GM12875 (cell line): ENCODE data around the gene TBCD.

ENCODE experiments used
- H3K4me3 ChIP-seq: one replicate; pipeline ENCODE4 v1.5.1; 2011; ENCODE audit warnings: low read depth, low read length, control low read depth
- CTCF ChIP-seq: IDR thresholded peaks from 2 replicates; pipeline ENCODE4 v1.5.1; 2011; ENCODE audit warnings: low read depth, mild to moderate bottlenecking, control low read depth, inconsistent platforms, low read length, moderate library complexity, borderline replicate concordance; ENCODE audit not compliant: insufficient read depth

The TBCD gene

GRCh38 chr17:82815354-82815753 is 63.5 kb downstream of the TBCD start:
- H3K4me3 ChIP-seq, result no peak overlapping the region
- no peak for TF ChIP-seq CTCF

DNA sequence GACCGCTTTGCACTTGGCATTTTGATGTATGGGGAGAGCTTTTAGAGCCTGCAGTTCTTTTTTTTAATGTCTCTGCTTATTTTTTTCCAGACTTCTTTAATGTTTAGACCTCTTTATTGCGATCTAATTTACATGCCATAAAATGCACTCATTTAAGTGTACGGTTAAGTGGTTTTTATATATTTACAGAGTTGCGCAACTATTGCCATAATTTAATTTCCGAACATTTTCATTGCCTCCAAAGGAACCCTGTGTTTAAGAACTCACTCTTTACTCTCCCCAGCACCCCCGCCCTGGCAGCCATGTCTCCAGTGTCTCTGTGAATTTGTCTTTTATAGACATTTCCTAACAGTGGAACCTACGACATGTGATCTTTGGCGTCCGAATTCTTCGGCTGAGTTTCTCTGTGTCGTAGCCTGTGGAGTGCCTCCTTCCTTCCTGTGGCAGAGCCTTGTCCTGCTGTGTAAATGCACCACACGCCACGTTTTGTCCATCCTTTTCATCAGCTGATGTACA is 64.0 kb downstream of the TBCD start:
- no peak overlapping the region for H3K4me3 ChIP-seq
- TF ChIP-seq CTCF, result no peak

- no peak for TF ChIP-seq CTCF
- H3K4me3 ChIP-seq, result no peak overlapping the region
Observed at GRCh38 chr17:82816358-82816757, 64.5 kb downstream of the TBCD start.

- no peak for TF ChIP-seq CTCF
- no peak overlapping the region for H3K4me3 ChIP-seq
Observed at GRCh38 chr17:82817947-82818346, 66.1 kb downstream of the TBCD start.

DNA sequence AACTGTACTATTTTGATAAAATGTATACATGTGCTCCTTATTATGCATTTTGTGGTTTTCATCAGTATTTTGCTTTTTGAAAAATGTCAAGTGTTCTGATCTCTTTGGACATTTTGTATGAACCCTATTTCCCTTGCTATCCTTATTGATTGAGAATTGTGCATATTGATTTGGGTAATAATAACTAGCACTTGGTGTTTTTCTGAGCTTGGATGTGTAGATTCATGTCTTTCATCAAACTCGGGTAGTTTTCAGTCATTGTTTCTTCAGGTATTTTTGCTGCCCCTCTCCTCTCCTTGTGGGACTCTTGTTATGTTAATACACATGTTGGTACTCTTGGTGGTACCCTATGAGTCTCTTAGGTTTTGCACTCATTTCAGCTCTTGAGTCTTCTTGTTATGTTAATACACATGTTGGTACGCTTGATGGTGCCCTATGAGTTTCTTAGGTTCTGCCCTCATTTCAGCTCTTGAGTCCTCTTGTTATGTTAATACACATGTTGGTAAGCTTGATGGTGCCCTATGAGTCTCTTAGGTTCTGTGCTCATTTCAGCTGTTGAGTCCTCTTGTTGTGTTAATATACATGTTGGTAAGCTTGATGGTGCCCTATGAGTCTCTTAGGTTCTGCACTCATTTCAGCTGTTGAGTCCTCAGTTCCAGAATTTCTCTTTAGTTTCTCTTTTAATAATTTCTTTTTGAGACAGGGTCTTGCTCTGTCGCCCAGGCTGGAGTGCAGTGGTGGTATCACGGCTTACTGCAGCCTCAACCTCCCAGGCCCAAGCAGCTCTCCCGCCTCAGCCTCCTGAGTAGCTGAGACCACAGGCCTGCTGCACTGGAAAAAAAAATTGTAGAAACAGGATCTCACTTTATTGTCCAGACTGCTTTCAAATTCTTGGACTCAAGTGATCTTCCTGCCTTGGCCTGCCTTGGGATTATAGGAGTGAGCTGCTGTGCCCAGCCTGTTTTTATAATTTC is 68.7 kb downstream of the TBCD start:
- no peak overlapping the region for H3K4me3 ChIP-seq
- no peak for TF ChIP-seq CTCF

DNA sequence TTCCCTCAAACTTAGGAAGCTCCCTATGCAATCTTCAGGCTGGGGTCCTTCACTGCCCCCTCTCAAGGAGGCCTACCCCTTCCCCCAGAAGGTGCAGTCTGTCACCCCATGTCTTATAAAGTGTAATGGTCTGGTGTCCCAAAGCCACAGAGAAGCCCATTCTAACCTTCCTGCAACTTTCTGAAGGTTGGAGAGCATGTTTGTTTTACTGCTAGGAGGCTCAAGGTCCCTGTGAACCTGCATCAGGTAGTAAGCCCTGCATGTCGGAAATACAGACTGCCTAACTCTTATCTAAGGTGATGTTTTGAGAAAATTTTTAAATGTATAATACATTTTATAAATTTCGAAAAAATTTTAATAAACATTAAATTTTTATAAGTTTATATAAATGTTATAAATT is 69.7 kb downstream of the TBCD start:
- TF ChIP-seq CTCF, result no peak
- H3K4me3 ChIP-seq, result no peak overlapping the region

DNA sequence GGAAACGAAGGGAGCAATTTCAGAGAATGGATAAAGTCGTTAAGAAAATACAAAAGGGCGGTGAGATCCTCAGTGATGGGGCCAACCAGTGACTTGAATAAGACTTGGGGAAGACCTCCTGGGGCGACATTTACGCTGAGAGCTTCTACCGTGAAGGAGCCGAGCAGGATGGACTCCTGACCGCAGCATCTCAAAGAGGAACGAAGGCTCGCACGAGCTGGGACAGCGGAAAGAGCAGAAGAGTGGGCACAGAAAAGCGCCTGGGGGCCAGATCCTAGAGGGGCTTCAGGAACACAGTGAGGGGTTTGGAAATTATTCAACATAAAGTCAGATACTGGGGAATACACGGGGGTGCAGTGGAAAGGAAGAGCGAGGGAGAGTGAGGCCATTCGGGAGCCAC is 70.4 kb downstream of the TBCD start:
- H3K4me3 ChIP-seq, result no peak overlapping the region
- TF ChIP-seq CTCF, result no peak
